GM10847 (cell line): ENCODE data around the gene MKNK2.

Source experiments
- POLR2A ChIP-seq: IDR thresholded peaks from 2 replicates; pipeline ENCODE4 v1.6.1; 2011; ENCODE audit not compliant: insufficient read length; ENCODE audit errors: extremely low read depth

Gene MKNK2

GRCh38 chr19:2081873-2082810 is 31.1 kb upstream of the MKNK2 start:
- TF ChIP-seq POLR2A = no peak

GRCh38 chr19:2080336-2080988 is 29.4 kb upstream of the MKNK2 start:
- no peak for TF ChIP-seq POLR2A

DNA sequence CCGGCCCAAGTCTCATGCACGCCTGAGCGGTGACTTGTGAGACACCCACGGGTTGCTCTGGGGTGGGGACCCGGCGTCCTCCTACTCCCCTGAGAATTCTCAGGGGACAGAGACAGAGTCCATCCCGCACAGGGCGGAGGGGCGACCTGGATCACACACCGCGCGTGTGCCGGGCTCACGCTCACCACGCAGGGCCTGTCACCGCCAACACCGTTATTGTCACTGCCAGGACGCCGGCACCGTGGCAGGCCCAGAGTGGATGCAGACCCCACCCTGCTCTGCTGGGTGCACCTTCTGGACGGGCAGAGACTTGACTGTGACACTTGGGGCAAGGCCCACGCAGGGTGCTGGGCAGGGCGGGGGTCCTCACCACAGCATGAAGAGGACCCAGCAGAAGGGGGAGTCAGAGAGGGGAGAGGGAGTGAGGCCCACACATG is 28.8 kb upstream of the MKNK2 start:
- no peak for TF ChIP-seq POLR2A

GRCh38 chr19:2079076-2079864 is 28.2 kb upstream of the MKNK2 start:
- TF ChIP-seq POLR2A = no peak

DNA sequence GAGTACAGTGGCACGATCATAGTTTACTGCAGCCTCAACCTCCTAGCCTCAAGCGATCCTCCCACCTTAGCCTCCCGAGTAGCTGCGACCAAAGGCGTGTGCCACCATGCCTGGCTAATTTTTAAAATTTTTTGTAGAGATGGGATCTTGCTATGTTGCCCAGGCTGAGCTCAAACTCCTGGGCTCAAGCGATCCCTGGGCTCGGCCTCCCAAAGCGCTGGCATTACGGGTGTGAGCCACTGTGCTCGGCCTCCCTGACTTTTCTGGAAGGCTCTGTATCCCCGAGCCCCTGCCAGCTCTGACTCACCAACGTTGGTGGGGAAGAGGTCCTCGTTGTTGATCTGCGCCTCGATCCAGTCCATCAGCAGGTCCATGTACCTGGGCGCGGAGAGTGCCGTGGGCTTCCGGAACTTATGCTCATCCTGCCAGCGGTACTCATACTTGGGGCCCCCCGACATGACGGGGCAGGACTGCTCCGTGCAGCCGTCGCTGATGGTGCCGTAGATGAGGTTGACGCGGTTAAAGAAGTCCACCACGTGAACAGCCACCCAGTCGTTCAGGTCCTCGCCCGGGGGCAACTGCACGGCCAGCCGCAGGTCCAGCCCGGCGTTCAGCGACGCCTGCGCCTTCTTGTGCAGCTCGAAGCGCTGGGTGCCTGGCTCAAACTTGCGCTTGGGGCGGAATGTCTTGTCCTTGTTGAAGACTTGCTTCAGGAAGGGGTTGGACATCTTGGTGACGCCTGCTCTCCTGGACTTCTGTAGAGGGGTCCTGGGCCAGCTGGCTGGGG is 27.0 kb upstream of the MKNK2 start:
- TF ChIP-seq POLR2A = no peak

- TF ChIP-seq POLR2A = no peak
Measured at GRCh38 chr19:2077398-2077797, 26.4 kb upstream of the MKNK2 start.

DNA sequence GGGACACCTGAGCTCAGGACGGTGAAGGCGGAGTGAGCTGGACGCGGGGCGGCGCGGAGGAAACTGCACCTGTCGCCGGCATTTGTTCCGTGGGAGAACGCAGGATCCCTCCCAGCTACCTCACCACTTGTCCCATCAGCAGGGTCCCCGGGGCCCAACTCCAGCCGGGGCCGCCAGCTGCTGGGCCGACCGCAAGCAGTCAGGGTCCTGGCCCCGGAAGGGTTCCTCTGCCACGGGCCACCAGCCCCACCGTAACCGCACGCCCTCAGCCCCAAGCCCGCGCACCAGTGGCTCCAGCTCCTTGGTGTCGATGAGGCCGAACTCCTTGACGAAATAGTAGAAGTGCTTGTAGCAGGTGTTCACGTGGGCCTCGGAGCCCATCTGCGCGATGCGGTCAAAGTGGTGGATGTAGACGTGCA is 25.5 kb upstream of the MKNK2 start:
- no peak for TF ChIP-seq POLR2A

- no peak for TF ChIP-seq POLR2A
Measured at GRCh38 chr19:2072757-2073551, 21.9 kb upstream of the MKNK2 start.

DNA sequence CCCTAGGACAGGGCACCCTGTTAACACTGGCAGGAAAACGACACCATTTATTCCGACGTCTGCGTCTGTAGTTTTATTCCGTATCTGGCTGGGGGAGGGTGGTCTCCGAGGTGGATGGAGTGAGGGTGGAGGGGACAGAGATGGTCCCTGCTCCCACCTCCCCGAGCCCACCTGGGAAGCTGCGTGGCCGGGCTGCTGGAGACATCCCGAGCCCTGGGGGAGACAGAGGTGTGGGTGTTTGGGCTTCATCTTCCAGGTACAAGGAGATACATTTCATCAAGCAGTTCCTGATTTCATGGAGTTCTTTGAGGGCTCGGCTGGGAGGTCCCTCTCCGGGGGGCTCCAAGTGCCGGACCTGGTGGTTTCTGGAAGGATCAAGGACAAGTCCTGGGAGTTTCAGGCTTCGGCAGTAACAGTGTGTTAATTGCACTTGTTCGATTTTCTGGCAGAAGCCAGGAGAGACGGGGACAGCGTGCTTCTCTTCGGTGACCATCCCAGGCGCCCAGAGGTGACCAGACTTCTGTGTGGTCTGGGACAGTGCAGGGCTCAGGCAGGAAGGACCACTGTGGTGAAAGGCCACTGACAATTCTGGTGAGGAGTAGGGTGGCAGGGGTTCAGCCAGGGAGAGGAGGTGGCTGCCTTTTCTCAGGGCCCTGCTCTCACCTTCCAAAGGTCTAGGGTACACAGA is 20.1 kb upstream of the MKNK2 start:
- no peak for TF ChIP-seq POLR2A

DNA sequence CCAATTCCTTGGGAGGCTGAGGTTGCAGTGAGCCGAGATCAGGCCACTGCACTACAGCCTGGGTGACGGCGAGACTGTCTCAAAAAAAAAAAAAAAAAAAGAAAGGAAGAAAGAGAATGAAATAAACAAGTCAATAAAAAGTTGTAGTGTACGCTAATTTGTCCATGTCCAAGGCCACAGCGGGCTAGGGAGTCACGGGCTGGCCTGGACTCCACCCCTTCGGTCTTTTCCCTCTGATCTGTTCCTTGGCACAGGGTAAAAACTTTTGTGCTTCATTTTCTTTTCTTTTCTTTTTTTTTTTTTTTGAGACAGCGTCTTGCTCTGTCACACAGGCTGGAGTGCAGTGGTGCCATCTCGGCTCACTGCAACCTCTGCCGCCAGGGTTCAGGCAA is 19.4 kb upstream of the MKNK2 start:
- TF ChIP-seq POLR2A = no peak

GRCh38 chr19:2064788-2065524 is 13.9 kb upstream of the MKNK2 start:
- no peak for TF ChIP-seq POLR2A

DNA sequence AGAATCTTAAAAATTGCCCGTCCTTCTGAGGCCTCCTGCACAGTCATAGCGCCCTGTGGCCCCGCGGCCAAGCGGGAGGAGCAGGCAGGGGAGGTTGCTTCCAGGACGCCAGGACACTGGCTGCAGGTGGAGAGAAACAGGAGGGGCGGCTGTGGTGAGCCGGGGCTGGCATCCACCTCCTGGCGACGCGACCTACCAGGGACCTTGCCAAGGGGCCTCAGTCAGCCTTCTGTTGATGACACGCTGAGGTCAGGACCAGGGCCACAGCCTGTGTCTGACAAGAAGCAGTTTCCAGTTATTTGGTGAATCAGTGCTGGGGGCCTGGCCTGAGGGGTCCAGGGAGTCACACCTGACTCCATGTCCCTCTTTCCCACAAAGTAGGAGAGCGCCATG is 13.3 kb upstream of the MKNK2 start:
- no peak for TF ChIP-seq POLR2A

DNA sequence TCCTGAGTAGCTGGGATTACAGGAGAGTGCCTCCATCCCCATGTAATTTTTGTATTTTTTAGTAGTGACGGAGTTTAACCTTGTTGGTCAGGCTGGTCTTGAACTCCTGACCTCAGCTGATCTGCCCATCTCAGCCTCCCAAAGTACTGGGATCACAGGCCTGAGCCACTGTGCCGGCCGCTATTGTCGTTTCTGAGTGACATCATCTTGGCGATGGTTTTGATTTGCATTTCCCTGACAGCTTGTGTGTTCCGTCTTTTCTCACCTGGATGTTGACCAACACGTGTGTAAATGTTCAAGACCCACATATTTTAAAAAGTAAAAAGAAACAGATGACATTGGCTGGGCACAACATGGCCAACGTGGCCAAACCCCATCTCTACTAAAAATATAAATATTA is 12.8 kb upstream of the MKNK2 start:
- TF ChIP-seq POLR2A = no peak
